ENCODE measurements around the gene HOTAIR.
A peak's percentile ranks its signal among the peaks of the same experiment; 100 is the strongest.

The HOTAIR gene

GRCh38 chr12:53998110-53998899 lies 23.6 kb upstream of the HOTAIR start:
- Histone ChIP-seq H3K27me3 (no peaks in the 10 kb centered on the region), H3K4me1 (peaks cover 4 to 63% (median 43%) of the 10 kb centered on the region in 4 donors), H3K4me3 (peak overlapping the region; percentile 64 to 76), H3K9me3 (no peaks in the 10 kb centered on the region), H3K27ac (peak overlapping the region; percentile 93 to 98), H3K36me3 (no peaks in the 10 kb centered on the region)
- intact Hi-C loops (cut with DNase I; ENCODE audit: low total_unique reads) = no loop called here
- no peak for DNase-seq
- TF ChIP-seq CTCF (IDR thresholded peaks at IDR 0.05) = no peak

GRCh38 chr12:53997204-53998109 lies 22.7 kb upstream of the HOTAIR start:
- no peaks in the 10 kb centered on the region for H3K36me3 ChIP-seq
- peak overlapping the region; percentile 64 to 76 for H3K4me3 ChIP-seq
- peak overlapping the region; percentile 93 to 98 for H3K27ac ChIP-seq
- intact Hi-C loops (cut with DNase I; ENCODE audit: low total_unique reads) = no loop called here
- no peaks in the 10 kb centered on the region for H3K9me3 ChIP-seq
- H3K4me1 ChIP-seq = peaks cover 4 to 67% (median 48%) of the 10 kb centered on the region in 4 donors
- no peak for DNase-seq
- no peak for TF ChIP-seq CTCF (IDR thresholded peaks at IDR 0.05)
- no peaks in the 10 kb centered on the region for H3K27me3 ChIP-seq

DNA sequence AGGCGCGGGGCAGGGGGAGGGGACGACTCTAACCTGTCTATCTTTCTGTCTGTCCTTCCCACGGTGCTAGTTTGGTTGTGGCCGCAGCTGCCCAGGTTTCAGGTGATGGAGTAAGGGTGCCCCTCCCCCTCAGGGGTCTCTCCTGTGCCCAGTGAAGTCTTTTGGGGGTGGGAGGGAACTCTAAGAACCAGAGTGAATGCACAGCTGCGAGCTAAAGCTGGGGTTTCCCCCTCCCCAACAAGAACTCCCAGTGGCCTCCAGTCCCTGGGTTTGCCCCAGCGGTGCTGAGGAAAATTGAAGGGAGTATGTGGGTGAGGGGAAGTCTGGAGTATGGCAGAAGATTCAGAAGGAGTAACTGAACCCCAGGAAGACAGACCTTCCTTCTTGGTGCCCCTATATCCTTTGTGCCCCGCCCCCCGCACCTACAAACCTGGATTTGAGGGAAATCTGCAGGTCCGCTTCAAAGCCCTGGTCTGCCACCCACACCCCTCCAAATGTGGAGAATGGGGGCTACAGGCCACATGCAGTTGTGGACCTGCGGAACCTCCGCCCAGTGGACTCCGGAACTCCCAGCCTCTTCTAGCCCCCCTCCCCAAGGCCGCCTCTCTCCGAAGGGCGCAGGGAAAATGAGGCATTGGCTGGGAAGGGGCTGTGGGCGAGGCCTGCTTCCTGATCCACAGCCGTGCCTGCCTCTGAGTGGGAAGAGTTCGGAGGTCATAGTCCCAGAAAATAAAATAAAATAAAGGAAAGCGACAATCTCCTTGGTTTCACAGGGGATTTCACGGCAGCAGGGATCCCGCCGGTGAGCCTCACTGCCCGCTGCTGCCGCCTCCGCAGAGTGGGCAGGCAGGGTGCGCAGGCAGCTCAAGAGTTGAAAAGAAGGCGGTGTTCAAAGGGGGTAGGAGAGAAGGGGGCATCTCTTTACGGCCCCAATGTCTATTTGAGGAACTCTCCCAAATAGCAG lies 21.8 kb upstream of the HOTAIR start:
- no peaks in the 10 kb centered on the region for H3K36me3 ChIP-seq
- H3K27ac ChIP-seq = peak overlapping the region; percentile 93 to 98
- TF ChIP-seq CTCF (IDR thresholded peaks at IDR 0.05) = no peak
- intact Hi-C loops (cut with DNase I; ENCODE audit: low total_unique reads) = no loop called here
- H3K4me1 ChIP-seq = peaks cover 4 to 70% (median 53%) of the 10 kb centered on the region in 4 donors
- no peak for DNase-seq
- H3K9me3 ChIP-seq = no peaks in the 10 kb centered on the region
- no peaks in the 10 kb centered on the region for H3K27me3 ChIP-seq
- peak overlapping the region; percentile 64 to 76 for H3K4me3 ChIP-seq

GRCh38 chr12:53995378-53996239 lies 20.9 kb upstream of the HOTAIR start:
- no peak for TF ChIP-seq CTCF (IDR thresholded peaks at IDR 0.05)
- peak overlapping the region; percentile 64 to 76 for H3K4me3 ChIP-seq
- peak overlapping the region; percentile 93 to 98 for H3K27ac ChIP-seq
- intact Hi-C loops (cut with DNase I; ENCODE audit: low total_unique reads) = no loop called here
- no peaks in the 10 kb centered on the region for H3K36me3 ChIP-seq
- H3K9me3 ChIP-seq = no peaks in the 10 kb centered on the region
- H3K27me3 ChIP-seq = no peaks in the 10 kb centered on the region
- DNase-seq = peak; percentile 76 to 90
- peaks cover 4 to 64% (median 52%) of the 10 kb centered on the region in 4 donors for H3K4me1 ChIP-seq

All from tibial artery (tissue), 4 donors.